ENCODE data around the gene EP300.

Gene EP300

GRCh38 chr22:41215409-41215808, 123.0 kb downstream of the EP300 start:
- DNase-seq = no peak

GRCh38 chr22:41215926-41216325, 123.5 kb downstream of the EP300 start:
- DNase-seq = no peak

DNA sequence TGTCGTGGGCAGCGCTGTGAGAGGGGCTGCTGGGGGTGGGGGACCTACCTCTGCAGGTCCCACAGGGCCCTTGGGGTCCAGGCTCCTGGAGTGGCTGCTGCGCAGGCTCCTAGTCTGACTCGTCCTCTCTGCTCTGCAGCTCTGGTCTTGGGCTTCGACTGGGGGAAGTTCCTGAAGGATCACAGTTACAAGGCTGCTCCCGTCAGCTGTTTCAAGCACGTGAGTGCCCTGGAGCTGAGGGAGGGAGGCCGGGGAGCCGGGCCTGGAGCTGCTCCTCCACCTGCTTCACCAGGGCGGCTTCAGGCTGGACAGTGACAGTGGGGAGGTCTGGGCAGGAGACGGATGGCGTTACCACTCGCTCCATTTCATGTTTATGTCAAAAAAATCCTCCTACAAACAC, 124.6 kb downstream of the EP300 start:
- no peak for DNase-seq

DNA sequence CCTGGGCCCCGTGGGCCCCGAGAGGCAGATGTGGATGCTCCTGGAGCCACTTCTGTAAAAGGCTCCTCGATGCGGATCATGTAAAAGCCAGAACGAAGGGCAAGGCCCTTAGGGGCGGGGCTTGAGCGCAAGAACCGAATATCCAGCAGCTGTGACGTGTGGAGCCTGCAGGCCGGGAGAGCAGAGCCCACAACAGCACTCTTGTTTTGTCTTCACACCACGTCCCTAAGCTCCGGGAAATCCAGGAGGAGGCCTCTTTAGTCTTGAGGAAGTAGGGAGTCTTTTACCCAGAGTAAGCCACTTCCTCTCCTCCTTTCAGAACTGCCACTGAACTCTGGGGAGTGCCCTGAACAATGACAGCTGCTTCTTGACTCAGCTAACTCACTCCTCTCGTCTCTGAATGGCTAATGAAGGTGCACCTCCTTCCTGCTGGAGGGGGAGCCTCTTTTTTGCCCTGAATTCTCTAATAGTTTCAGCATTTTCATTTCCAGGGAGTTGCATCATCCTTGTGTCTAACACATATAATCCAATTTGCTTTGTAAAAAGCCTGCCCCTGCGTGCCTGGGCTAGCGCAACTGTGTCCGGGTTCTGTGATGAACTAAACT, 125.3 kb downstream of the EP300 start:
- DNase-seq = peak; percentile 42

DNA sequence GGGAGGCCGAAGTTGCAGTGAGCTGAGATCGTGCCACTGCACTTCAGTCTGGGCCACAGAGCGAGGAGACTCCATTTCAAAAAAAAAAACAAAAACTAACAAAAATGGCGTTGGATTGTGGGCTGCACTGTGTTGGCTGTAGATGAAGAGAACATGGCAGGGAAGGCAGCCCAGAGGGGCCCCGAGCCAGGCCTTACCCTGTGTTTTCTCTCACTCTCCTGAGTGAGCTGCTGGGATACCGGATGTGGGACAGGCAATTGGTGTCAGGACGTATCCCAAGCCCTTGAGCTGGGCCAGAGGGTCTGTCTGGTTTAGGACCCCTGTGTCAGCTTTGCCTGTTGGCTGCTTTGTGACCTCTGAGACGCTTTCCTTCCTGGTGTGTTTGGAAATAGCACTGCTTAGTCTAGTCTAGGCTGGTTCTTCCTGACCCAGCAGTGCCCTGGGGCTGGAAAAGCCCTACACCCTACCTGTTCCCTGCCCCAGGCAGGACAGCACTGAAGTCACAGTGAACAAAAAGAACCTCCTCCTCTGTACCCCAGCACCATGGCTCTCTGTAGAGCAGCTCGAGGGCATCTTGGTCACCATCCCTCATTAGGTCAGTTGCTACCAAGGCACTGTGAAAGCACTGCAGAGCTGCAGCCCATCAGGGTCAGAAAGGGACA, 130.6 kb downstream of the EP300 start:
- no peak for DNase-seq

DNA sequence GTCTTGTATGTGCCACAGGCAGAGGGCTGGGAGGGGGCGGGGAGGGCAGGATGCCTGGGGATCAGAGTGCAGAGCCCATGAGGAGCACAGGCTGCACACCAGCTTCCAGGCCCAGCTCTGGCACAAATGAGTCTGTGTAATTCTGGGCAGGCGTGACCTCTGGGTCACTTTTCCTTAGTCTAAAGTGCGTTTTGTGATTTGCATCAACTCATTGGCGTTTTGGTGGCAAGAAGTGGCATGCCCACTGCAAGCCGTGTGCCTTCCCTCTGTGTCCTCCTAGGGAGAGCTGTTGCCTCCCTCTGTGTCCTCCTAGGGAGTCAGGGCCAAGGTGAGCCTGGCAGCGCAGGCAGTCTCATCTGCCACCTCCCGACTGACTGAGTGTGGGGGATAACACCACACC, 131.1 kb downstream of the EP300 start:
- DNase-seq = no peak

DNA sequence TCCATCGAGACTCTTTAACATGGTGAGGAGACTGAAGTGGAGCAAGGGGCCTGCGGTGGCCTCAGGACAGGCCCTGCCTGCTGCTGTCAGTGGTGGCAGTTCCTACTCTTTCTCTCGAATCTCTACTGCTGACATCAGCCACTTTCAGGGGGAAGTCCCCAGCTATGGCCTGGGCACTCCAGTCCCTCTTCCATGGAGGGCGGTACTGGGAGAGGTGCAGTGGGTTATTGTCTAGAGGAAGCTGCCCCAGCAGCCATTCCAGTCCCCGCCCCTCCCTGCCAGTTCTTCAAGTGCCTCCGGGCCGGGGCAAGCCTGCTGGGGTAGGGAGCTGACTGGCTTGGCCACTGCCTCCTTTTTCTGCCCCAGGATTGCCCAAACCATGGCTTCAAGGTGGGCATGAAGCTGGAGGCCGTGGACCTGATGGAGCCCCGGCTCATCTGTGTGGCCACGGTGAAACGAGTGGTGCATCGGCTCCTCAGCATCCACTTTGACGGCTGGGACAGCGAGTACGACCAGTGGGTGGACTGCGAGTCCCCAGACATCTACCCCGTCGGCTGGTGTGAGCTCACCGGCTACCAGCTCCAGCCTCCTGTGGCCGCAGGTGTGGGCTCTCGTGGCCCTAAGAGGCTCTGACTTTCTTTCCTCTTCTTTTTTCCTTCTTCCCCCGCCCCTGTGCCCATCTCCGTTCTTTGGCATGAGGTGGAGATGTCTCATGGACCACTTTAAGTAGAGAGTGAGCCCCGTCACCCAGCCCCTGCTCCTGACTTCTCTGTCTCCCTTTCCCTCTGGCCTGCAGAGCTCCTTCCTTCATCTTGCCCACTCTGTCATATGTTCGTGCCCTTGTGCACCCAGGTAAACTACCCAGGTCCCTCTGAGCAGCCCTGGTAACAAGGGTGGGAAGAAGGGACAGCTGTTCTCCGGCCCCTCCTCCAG, 134.6 kb downstream of the EP300 start:
- no peak for DNase-seq

DNA sequence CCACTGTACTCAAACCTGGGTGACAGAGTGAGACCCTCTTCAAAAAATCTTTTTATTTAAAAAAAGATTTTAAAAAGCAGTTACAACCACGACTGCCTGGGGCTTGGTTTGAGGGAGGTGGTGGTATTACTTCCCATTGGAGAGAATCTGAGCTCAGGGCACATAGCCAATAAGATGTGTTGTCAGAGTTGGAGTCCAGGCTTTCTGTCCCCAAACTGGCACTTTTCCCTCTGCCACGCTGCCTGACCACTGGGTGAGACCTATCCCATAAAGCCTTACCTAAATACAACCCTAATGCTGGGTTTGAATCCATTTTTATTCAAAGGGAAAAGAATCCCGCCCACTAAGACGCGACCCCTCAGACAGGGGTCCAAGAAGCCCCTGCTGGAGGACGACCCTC, 136.8 kb downstream of the EP300 start:
- DNase-seq = no peak
